Spleen (tissue), 7 donors: Measurements from ENCODE around the gene MAP2.

ENCODE experiments used
- CTCF ChIP-seq, 11 experiments: fragments of 200-600 bp in 7 of 11; fragments of 450-650 bp in 4 of 11; sonication (generic) in 4 of 11; IDR thresholded peaks in 8 of 11; conservative IDR thresholded peaks in 3 of 11; 1 replicate in 7 of 11; 2 replicates in 4 of 11; pipeline versions ENCODE4 v1.4.0 to v1.8.0; 2016 to 2021; ENCODE audit warnings: antibody characterized with exemption in 11 of 11, inconsistent platforms in 4 of 11, mild to moderate bottlenecking in 1 of 11
- POLR2A ChIP-seq, 3 donors: fragments of 450-650 bp; IDR thresholded peaks; one replicate each; pipeline ENCODE4 v1.5.1; 2017; ENCODE audit warnings: antibody characterized with exemption in 3 of 3, mild to moderate bottlenecking in 1 of 3
- donor health status: DM: no; HTN: no; CAD: no; lungs with moderate emphysema.
- donor health status: DM: no; HTN: no; CAD: no.
- donor health status: DM: no; HTN: no; CAD: no.

- TF ChIP-seq CTCF (IDR thresholded peaks at IDR 0.05 in 8 of 11, conservative IDR thresholded peaks at IDR 0.05 in 3 of 11) (no peak), POLR2A (IDR thresholded peaks at IDR 0.05) (no peak)
Observed at GRCh38 chr2:209508255-209508654, 84.4 kb downstream of the MAP2 start.
